ENCODE measurements around the gene EPHA10.
"Not testable (repeated sequence)": the region's sequence is repeated elsewhere in the genome, so short reads cannot be mapped to it uniquely, and the experiment has no call there.

The EPHA10 gene

DNA sequence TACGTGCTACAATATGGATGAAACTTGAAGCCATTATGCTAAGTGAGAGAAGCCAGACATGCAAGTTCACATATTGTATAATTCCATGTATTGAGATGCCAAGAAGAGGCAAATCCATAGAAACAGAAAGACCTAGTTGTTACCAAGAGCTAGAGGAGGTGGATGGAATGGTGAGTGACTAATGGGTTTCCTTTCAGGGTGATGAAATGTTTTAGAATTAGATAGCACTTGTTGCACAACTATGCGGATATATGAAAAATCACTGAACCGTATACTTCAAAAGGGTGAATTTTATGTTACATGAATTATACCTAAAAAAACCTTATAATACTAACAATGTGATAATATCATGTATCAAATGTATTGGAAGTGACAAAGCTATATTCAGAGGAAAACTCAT, 18.1 kb downstream of the EPHA10 start:
- TF ChIP-seq, protein P1, sequence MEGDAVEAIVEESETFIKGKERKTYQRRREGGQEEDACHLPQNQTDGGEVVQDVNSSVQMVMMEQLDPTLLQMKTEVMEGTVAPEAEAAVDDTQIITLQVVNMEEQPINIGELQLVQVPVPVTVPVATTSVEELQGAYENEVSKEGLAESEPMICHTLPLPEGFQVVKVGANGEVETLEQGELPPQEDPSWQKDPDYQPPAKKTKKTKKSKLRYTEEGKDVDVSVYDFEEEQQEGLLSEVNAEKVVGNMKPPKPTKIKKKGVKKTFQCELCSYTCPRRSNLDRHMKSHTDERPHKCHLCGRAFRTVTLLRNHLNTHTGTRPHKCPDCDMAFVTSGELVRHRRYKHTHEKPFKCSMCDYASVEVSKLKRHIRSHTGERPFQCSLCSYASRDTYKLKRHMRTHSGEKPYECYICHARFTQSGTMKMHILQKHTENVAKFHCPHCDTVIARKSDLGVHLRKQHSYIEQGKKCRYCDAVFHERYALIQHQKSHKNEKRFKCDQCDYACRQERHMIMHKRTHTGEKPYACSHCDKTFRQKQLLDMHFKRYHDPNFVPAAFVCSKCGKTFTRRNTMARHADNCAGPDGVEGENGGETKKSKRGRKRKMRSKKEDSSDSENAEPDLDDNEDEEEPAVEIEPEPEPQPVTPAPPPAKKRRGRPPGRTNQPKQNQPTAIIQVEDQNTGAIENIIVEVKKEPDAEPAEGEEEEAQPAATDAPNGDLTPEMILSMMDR (IDR thresholded peaks at IDR 0.05; ENCODE audit: insufficient read depth, low read depth, low read length, missing control alignments) = no peak
- peak; percentile 31 for DNase-seq (ENCODE audit: low read depth)

DNA sequence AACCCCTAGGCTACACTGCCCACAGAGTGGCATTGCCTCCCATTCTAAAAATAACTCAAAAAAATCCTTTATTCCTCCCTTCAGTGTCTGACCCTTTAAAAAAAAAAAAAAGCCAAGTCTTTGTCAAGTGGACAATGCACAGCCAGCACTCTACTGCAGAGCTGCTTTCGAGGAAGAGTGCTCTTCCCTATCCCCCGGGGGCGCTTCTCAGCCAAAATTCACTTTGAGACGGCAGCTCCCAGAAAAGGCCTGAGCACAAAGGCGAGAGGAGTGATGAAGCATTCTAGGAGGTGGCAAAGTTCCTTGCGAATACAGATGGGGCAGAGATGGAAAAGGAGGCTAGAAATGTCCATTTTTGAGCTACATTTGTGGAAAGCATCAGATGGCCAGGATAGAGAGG, 23.3 kb downstream of the EPHA10 start:
- TF ChIP-seq, protein P1 (IDR thresholded peaks at IDR 0.05; ENCODE audit: insufficient read depth, low read depth, low read length, missing control alignments) = no peak

More for the DNA sequence above, 18.1 kb downstream of the EPHA10 start:
- no peak overlapping the region for H3K4me3 ChIP-seq (ENCODE audit: low read length)

DNA sequence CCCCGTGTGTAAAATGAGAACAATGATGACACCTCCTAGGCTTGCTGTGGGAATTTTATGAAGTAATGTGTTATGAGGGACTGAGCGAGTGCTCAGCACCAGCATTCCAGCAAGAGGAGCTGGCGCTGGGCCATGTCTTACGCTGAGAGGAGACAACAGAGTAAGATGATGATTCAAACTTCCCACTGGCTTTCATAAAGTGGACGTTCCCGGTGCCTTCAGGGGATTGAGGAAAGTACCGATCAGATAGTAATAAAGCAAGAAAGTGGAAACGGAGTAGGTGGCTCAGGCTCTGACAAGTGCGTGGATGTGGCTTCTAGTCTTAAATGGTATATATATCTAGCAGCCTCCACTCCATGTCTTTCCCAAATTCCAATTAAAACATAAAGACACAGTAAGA, 23.8 kb downstream of the EPHA10 start:
- DNase-seq (ENCODE audit: low read depth) = peak; percentile 95
- TF ChIP-seq, protein P1 (IDR thresholded peaks at IDR 0.05; ENCODE audit: insufficient read depth, low read depth, low read length, missing control alignments) = no peak
- no peak overlapping the region for H3K4me3 ChIP-seq (ENCODE audit: low read length)

More for the DNA sequence above, 23.3 kb downstream of the EPHA10 start:
- DNase-seq (ENCODE audit: low read depth) = no peak
- H3K4me3 ChIP-seq (ENCODE audit: low read length) = no peak overlapping the region

DNA sequence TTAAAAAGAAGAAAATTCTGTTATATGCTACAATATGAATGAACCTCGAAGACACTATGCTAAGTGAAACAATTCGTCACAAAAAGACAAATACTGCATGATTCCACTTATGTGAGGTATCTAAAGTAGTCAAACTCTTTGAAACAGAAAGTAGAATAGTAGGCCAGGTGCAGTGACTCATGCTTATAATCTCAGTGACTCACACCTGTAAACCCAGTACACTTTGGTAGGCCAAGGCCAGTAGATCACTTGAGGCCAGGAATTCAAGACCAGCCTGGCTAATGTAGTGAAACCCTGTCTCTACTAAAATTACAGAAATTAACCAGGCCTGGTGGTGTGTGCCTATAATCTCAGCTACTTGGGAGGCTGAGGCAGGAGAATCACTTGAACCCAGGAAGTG, 25.7 kb downstream of the EPHA10 start:
- peak; percentile 92 for DNase-seq (ENCODE audit: low read depth)
- TF ChIP-seq, protein P1 (IDR thresholded peaks at IDR 0.05; ENCODE audit: insufficient read depth, low read depth, low read length, missing control alignments) = no peak

DNA sequence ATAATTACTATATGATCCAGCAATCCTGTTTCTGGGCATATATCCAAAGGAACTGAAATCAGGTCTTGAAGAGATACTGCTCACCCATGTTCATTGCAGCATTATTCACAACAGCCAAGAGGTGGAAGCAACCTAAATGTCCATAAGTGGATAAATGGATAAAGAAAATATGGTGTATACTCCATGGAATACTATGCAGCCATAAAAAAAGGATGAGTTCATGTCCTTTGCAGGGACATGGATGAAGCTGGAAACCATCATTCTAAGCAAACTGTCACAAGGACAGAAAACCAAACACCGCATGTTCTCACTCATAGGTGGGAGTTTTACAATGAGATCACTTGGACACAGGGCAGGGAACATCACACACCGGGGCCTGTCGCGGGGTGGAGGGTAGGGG, 26.3 kb downstream of the EPHA10 start:
- H3K4me3 ChIP-seq (ENCODE audit: low read length); DNase-seq (ENCODE audit: low read depth): not testable (repeated sequence)

More for the DNA sequence above, 25.7 kb downstream of the EPHA10 start:
- no peak overlapping the region for H3K4me3 ChIP-seq (ENCODE audit: low read length)

DNA sequence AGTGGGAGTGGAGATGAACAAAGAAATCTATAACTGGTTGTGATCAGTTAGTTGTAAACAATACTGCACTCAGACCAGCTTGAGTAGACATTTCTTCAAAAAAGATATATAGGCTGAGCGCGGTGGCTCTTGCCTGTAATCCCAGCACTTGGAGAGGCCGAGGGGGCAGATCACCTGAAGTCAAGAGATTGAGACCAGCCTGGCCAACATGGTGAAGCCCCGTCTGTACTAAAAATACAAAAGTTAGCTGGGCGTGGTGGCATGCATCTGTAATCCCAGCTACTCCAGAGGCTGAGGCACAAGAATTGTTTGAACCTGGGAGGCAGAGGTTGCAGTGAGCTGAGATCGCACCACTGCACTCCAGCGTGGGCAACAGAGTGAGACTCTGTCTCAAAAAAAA, 26.9 kb downstream of the EPHA10 start:
- H3K4me3 ChIP-seq (ENCODE audit: low read length) = not testable (repeated sequence)

DNA sequence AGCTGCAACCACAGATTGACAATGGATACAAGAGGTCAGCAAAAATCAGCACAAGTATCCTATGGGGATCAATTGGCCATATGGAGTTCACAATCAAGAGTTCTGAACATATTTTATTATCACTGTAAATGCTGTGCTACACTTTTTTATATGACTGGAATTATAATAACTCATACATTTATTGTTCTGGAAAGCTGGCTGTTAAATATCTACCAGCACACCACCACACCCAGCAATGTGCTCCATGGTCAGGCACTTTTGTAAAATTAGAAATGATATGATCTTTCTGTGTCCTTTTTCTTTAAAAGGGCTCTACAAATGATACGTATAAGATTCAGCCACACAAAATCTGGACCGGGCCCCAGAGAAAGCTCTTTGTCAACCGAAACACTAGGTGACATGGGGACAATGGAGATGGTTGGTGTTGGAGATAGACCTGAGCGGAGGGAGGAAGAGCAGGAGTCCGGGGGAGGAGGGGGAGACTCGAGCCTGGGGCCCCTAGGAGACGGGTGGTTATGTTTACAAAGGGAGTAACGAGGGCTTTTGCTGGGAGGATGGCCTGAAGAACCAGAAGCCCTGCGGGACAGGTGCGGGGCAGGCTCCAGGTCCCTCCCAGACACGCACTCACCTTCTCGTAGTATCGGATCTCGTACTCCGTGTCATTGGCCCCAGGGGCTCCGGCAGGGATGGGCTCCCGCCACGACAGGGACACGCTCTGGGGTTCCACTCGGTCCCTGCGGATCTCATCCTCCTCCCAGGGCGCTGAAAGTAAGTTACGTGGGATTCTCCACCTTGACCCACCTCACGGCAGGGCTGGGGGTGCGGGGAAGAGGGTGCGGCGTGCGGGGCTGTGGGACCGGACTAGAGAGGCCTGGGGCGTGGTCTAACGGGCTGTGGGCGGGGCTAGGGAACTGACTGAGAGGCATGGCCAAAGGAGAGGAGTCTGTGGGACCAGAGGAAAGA, 30.0 kb downstream of the EPHA10 start:
- TF ChIP-seq, protein P1 (IDR thresholded peaks at IDR 0.05; ENCODE audit: insufficient read depth, low read depth, low read length, missing control alignments) = no peak
- no peak for DNase-seq (ENCODE audit: low read depth)
- no peak overlapping the region for H3K4me3 ChIP-seq (ENCODE audit: low read length)

More for the DNA sequence above, 26.9 kb downstream of the EPHA10 start:
- DNase-seq (ENCODE audit: low read depth) = not testable (repeated sequence)

Measured in epithelial cell of esophagus (primary cell).